Measurements from ENCODE around the gene SNX25. TPM values are rescaled to one million over a fixed set of nuclear protein-coding genes. Genes with fewer than 3 reads are reported as not detected.

Gene SNX25
- total and polyA plus RNA-seq, 2 experiments from 2014 or later: 6.9 to 25.0 TPM

- Histone ChIP-seq H2AFZ (no peak overlapping the region), H3F3A (replicated peaks; ENCODE audit: low read depth) (no peaks in the 10 kb centered on the region), H3K9me2 (ENCODE audit: insufficient read depth) (no peaks in the 10 kb centered on the region), H3K79me2 (replicated peaks; ENCODE audit: insufficient read depth) (no peaks in the 10 kb centered on the region), H3K27ac (ENCODE audit: low read depth) (no peak overlapping the region), H3K27me3 (ENCODE audit: insufficient read depth) (no peaks in the 10 kb centered on the region), H3K36me3 (ENCODE audit: insufficient read depth) (peaks cover 6% of the 10 kb centered on the region; the same call in 1 of the 2 replicates), H3K4me1 (ENCODE audit: insufficient read depth) (no peaks in the 10 kb centered on the region), H3K4me2 (no peak overlapping the region), H4K20me1 (replicated peaks; ENCODE audit: insufficient read depth) (no peaks in the 10 kb centered on the region), H3K4me3 (no peak overlapping the region)
- H3K36me3 Mint-ChIP-seq (ENCODE audit: low read depth): peaks cover 18% of the 10 kb centered on the region
- no peaks in the 10 kb centered on the region for H3K9me3 Mint-ChIP-seq
- peaks cover 5% of the 10 kb centered on the region for H3K27me3 Mint-ChIP-seq (ENCODE audit: insufficient read depth, low read depth, poor library complexity)
- ATAC-seq: no peak
- no peaks in the 10 kb centered on the region for H3K4me1 Mint-ChIP-seq
- TF ChIP-seq REST (IDR thresholded peaks at IDR 0.05; ENCODE audit: unreplicated experiment): no peak
- TF ChIP-seq JUNB (IDR thresholded peaks at IDR 0.05; ENCODE audit: unreplicated experiment): no peak
- TF ChIP-seq NANOG (IDR thresholded peaks at IDR 0.05; ENCODE audit: borderline replicate concordance): no peak
- no peak for TF ChIP-seq ZNF114 (CRISPR knock-in tag; IDR thresholded peaks at IDR 0.05)
- no peak for TF ChIP-seq EZH2phosphoT487 (IDR thresholded peaks at IDR 0.05; ENCODE audit: unreplicated experiment)
- no peak for TF ChIP-seq CREB1 (CRISPR knock-in tag; IDR thresholded peaks at IDR 0.05; ENCODE audit: low read depth)
- no peak for TF ChIP-seq ZNF331 (CRISPR knock-in tag; IDR thresholded peaks at IDR 0.05; ENCODE audit: low read depth)
- TF ChIP-seq EZH2 (IDR thresholded peaks at IDR 0.05; ENCODE audit: low read depth, unreplicated experiment): no peak
- no peak for TF ChIP-seq ZNF462 (CRISPR knock-in tag; IDR thresholded peaks at IDR 0.05)
- TF ChIP-seq CTCF (conservative IDR thresholded peaks at IDR 0.05; ENCODE audit: low read depth in 2 of 2): no peak
- TF ChIP-seq STAT1 (IDR thresholded peaks at IDR 0.05; ENCODE audit: unreplicated experiment): no peak
- TF ChIP-seq ETS1 (IDR thresholded peaks at IDR 0.05): no peak
- no peak for TF ChIP-seq POLR2AphosphoS5 (IDR thresholded peaks at IDR 0.05; ENCODE audit: low read depth)
- DNase-seq (ENCODE audit: low spot score): no peak
- no peak overlapping the region for H3K4me3 Mint-ChIP-seq
- H3K27ac Mint-ChIP-seq: no peak overlapping the region
These were observed 43.8 kb upstream of the SNX25 start for GRCh38 chr4:185165605-185166063.

Data from GM23338 (cell line).